AG04449 (cell line): ENCODE results near the gene CC2D1A.

Experiments
- CTCF ChIA-PET: fragments of 350-600 bp; formaldehyde crosslinking; extraction: SDS; loops from one replicate; lab custom pipeline; 2021; ENCODE audit warnings: antibody characterized with exemption; lab: Yijun Ruan, JAX
- POLR2A ChIA-PET: fragments of 400-600, 350-600 bp; formaldehyde crosslinking; extraction: SDS; loops from one replicate; lab custom pipeline; 2020; ENCODE audit warnings: antibody characterized with exemption, inconsistent platforms; lab: Yijun Ruan, JAX
- DNase-seq: peaks from one replicate; pipeline ENCODE4 v3.0.0-alpha.2; 2010; ENCODE audit warnings: low read depth, low spot score
- H3K4me3 ChIP-seq: 2 replicates; pipeline ENCODE4 v1.5.1; 2011; ENCODE audit warnings: low read depth, mild to moderate bottlenecking, control low read depth, low read length
- CTCF ChIP-seq: IDR thresholded peaks from one replicate; pipeline ENCODE4 v1.5.1; 2011; ENCODE audit warnings: mild to moderate bottlenecking, moderate library complexity, low read length, control low read depth, inconsistent platforms; ENCODE audit not compliant: insufficient read depth; ENCODE audit errors: missing control alignments

The CC2D1A gene

DNA sequence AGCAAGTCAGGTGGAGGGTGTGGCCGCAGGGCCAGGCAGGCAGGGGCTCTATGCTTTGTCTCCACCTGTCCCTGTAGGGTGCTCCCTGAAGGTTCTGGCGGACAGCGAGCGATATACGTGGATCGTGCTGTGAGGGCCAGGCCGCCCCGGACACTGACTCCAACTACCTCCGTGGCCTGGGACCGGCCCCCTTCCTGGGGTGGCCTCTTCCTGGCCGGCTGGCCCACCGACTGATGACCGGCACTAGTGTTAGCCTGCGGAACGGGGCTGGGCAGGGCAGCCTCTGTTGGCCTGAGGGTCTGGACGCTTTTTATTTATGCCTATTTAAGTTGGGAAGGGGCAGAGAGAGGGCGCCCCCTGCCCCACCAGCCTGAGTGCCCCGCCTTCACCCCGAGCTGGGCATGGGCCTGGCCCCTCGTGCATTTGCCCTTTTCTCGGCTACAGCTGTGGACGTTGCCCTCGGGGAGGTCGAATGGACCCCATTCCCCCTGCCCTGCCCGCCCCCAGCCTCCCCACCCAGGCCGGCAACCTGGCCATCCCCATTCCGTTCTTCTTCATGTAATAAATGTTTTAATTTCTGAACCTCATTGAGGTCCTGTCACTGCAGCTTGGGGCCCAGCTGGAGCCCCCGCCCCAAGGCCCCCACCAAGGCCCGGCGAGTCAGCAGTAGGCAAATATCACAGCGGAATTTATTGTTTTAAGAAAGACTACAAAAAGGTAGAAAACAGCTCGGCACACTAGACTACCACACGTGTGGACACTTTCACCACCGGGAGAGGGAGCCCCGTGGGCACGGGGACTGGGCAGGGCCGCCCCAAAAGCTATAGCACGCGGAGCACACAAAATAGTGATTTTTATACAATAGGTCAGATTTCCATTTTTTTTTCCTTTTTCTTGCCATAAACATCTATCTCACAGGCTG is 55.1 kb downstream of the CC2D1A start:
- no peak for TF ChIP-seq CTCF
- ChIA-PET POLR2A (interaction anchor here (1.0 kb wide), 1 partner anchor 24 kb away, joined by 3 read pairs; no protein-coding TSS in a partner anchor), CTCF (interaction anchor here (0.9 to 1.1 kb wide), 2 partner anchors 9 to 12 kb away, joined by 3 to 4 read pairs; no protein-coding TSS in a partner anchor)
- H3K4me3 ChIP-seq, result no peak overlapping the region
- no peak for DNase-seq

GRCh38 chr19:13961826-13962698 is 56.1 kb downstream of the CC2D1A start:
- ChIA-PET CTCF (interaction anchor here (1.1 kb wide), 2 partner anchors 8 to 23 kb away, joined by 3 read pairs; no protein-coding TSS in a partner anchor), POLR2A (interaction anchor here (1.0 kb wide), 1 partner anchor 23 kb away, joined by 3 read pairs; no protein-coding TSS in a partner anchor)

GRCh38 chr19:13962699-13963602 is 57.0 kb downstream of the CC2D1A start:
- ChIA-PET POLR2A (interaction anchor here (0.5 kb wide), 1 partner anchor 42 kb away, joined by 3 read pairs; no protein-coding TSS in a partner anchor), CTCF (interaction anchor here (1.1 kb wide), 1 partner anchor 22 kb away, joined by 3 read pairs; no protein-coding TSS in a partner anchor)
- no peak for DNase-seq

More at GRCh38 chr19:13961826-13962698, 56.1 kb downstream of the CC2D1A start:
- DNase-seq, result no peak
- no peak overlapping the region for H3K4me3 ChIP-seq
- TF ChIP-seq CTCF, result no peak

DNA sequence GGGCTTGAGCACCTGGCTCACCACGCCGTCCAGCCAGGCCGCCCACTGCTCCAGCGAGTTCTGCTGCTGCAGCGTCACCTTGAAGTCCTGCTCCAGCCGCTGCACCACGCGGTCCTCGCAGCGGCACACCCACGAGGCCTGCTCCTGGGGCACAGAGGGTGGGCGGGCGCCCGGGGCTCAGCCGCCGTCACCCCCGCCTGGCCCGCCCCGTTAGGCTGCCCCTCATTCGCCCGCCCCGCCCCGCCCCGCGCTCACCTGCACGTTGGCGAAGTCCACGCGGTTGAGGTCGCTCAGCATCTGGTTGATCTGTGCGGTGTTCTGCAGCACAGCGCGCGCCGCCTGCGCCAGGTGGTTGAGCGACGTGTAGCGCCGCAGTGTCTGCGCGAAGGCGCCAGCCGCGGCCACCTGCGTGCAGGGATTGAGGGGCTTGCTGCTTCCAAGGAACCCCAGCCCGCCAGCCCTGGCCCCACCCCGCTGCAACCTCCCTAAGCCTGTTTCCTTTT is 57.7 kb downstream of the CC2D1A start:
- no peak overlapping the region for H3K4me3 ChIP-seq
- POLR2A ChIA-PET, result interaction anchor here (0.5 kb wide), 1 partner anchor 43 kb away, joined by 3 read pairs; no protein-coding TSS in a partner anchor
- TF ChIP-seq CTCF, result no peak
- DNase-seq, result no peak
- CTCF ChIA-PET, result no interaction called here

More at GRCh38 chr19:13962699-13963602, 57.0 kb downstream of the CC2D1A start:
- no peak overlapping the region for H3K4me3 ChIP-seq
- no peak for TF ChIP-seq CTCF

- ChIA-PET CTCF (no interaction called here), POLR2A (no interaction called here)
- no peak overlapping the region for H3K4me3 ChIP-seq
- DNase-seq, result peak; percentile 9
- TF ChIP-seq CTCF, result no peak
Measured at GRCh38 chr19:13964776-13965175, 58.8 kb downstream of the CC2D1A start.
